GM23338 (cell line): ENCODE measurements around the gene CPNE2. TPM values are rescaled to one million over a fixed set of nuclear protein-coding genes. Genes with fewer than 3 reads are reported as not detected.

Experiments used
- ATAC-seq: fragments of 200-7000 bp; cut with Tn5 transposase; 3 replicates; pipeline ENCODE4 v1.9.1; 2020
- DNase-seq: peaks from one replicate; pipeline ENCODE4 v3.0.0-alpha.2; 2015; ENCODE audit warnings: low spot score
- H2AFZ ChIP-seq: fragments of 200-600 bp; sonication (generic); 2 replicates; pipeline ENCODE4 v1.8.0; 2016; ENCODE audit warnings: antibody characterized with exemption, mild to moderate bottlenecking, moderate library complexity
- H3F3A ChIP-seq: fragments of 200-600 bp; sonication (generic); replicated peaks from 2 replicates; pipeline ENCODE4 v1.8.0; 2017; ENCODE audit warnings: antibody characterized with exemption, mixed run types, low read depth
- H3K27ac ChIP-seq: fragments of 200-600 bp; sonication (generic); 2 replicates; pipeline ENCODE4 v1.6.1; 2016; ENCODE audit warnings: low read depth
- H3K27me3 ChIP-seq: fragments of 200-600 bp; sonication (generic); 2 replicates; pipeline ENCODE4 v1.8.0; 2016; ENCODE audit warnings: mild to moderate bottlenecking, mixed run types, moderate library complexity; ENCODE audit not compliant: insufficient read depth
- H3K36me3 ChIP-seq: fragments of 200-600 bp; sonication (generic); 2 replicates; pipeline ENCODE4 v1.8.0; 2016; ENCODE audit warnings: mild to moderate bottlenecking; ENCODE audit not compliant: insufficient read depth
- H3K4me1 ChIP-seq: fragments of 200-600 bp; sonication (generic); 2 replicates; pipeline ENCODE4 v1.8.0; 2016; ENCODE audit warnings: mild to moderate bottlenecking, moderate library complexity; ENCODE audit not compliant: insufficient read depth
- H3K4me2 ChIP-seq: fragments of 200-600 bp; sonication (generic); 2 replicates; pipeline ENCODE4 v1.7.1; 2017; ENCODE audit warnings: mixed run types
- H3K4me3 ChIP-seq: fragments of 200-600 bp; sonication (generic); 2 replicates; pipeline ENCODE4 v1.6.1; 2016; ENCODE audit warnings: mixed run types
- H3K79me2 ChIP-seq: fragments of 200-600 bp; sonication (generic); replicated peaks from 2 replicates; pipeline ENCODE4 v1.8.0; 2017; ENCODE audit warnings: mild to moderate bottlenecking; ENCODE audit not compliant: insufficient read depth
- H3K9me2 ChIP-seq: fragments of 200-600 bp; sonication (generic); 2 replicates; pipeline ENCODE4 v1.8.0; 2017; ENCODE audit not compliant: insufficient read depth
- H4K20me1 ChIP-seq: fragments of 200-600 bp; sonication (generic); replicated peaks from 2 replicates; pipeline ENCODE4 v1.8.0; 2017; ENCODE audit warnings: mild to moderate bottlenecking; ENCODE audit not compliant: insufficient read depth
- H3K27ac Mint-ChIP-seq: 2 replicates; pipeline ENCODE4 v1.8.0; 2020; ENCODE audit warnings: inconsistent platforms, mild to moderate bottlenecking, moderate library complexity, mixed read lengths
- H3K27me3 Mint-ChIP-seq: 3 replicates; pipeline ENCODE4 v1.8.0; 2022; ENCODE audit warnings: low read depth, mild to moderate bottlenecking, moderate library complexity, mixed read lengths, inconsistent platforms; ENCODE audit not compliant: insufficient read depth, poor library complexity
- H3K36me3 Mint-ChIP-seq: 3 replicates; pipeline ENCODE4 v1.8.0; 2021; ENCODE audit warnings: low read depth, mild to moderate bottlenecking, inconsistent platforms, moderate library complexity, mixed read lengths
- H3K4me1 Mint-ChIP-seq: 3 replicates; pipeline ENCODE4 v1.8.0; 2020; ENCODE audit warnings: mild to moderate bottlenecking, inconsistent platforms, mixed read lengths
- H3K4me3 Mint-ChIP-seq: 3 replicates; pipeline ENCODE4 v1.8.0; 2021; ENCODE audit warnings: moderate library complexity, mild to moderate bottlenecking, inconsistent platforms, mixed read lengths
- H3K9me3 Mint-ChIP-seq: 3 replicates; pipeline ENCODE4 v1.8.0; 2020; ENCODE audit warnings: moderate library complexity, mild to moderate bottlenecking, inconsistent platforms, mixed read lengths
- CREB1 ChIP-seq: fragments of 250-450 bp; sonication (Bioruptor Pico); IDR thresholded peaks from 2 replicates; pipeline ENCODE4 v1.5.0; 2020; ENCODE audit warnings: low read depth, mild to moderate bottlenecking, moderate library complexity
- CTCF ChIP-seq, 2 experiments: fragments of 200-600 bp in 1 of 2; sonication (generic) in 1 of 2; conservative IDR thresholded peaks; 2 replicates each; pipeline versions ENCODE4 v1.5.1 to v1.6.1; 2016 to 2017; ENCODE audit warnings: antibody characterized with exemption in 2 of 2, low read depth in 2 of 2, mild to moderate bottlenecking in 2 of 2, moderate library complexity in 1 of 2
- ETS1 ChIP-seq: IDR thresholded peaks from 2 replicates; pipeline ENCODE4 v1.6.1; 2016; ENCODE audit warnings: antibody characterized with exemption
- EZH2 ChIP-seq: fragments of 200-600 bp; sonication (generic); IDR thresholded peaks from one replicate; pipeline ENCODE4 v1.8.0; 2017; ENCODE audit warnings: antibody characterized with exemption, mild to moderate bottlenecking, low read depth; ENCODE audit not compliant: unreplicated experiment
- EZH2phosphoT487 ChIP-seq: fragments of 200-600 bp; sonication (generic); IDR thresholded peaks from one replicate; pipeline ENCODE4 v1.8.1; 2018; ENCODE audit warnings: antibody characterized with exemption; ENCODE audit not compliant: unreplicated experiment
- JUNB ChIP-seq: IDR thresholded peaks from one replicate; pipeline ENCODE4 v1.6.1; 2016; ENCODE audit warnings: antibody characterized with exemption; ENCODE audit not compliant: unreplicated experiment
- NANOG ChIP-seq: IDR thresholded peaks from 2 replicates; pipeline ENCODE4 v1.6.1; 2016; ENCODE audit warnings: antibody characterized with exemption, borderline replicate concordance
- POLR2AphosphoS5 ChIP-seq: IDR thresholded peaks from 2 replicates; pipeline ENCODE4 v1.6.1; 2016; ENCODE audit warnings: antibody characterized with exemption, low read depth
- REST ChIP-seq: IDR thresholded peaks from one replicate; pipeline ENCODE4 v1.6.1; 2018; ENCODE audit warnings: antibody characterized with exemption; ENCODE audit not compliant: unreplicated experiment
- STAT1 ChIP-seq: IDR thresholded peaks from one replicate; pipeline ENCODE4 v1.6.1; 2016; ENCODE audit warnings: antibody characterized with exemption; ENCODE audit not compliant: unreplicated experiment
- ZNF114 ChIP-seq: fragments of 250-450 bp; sonication (Bioruptor Pico); IDR thresholded peaks from 2 replicates; pipeline ENCODE4 v1.5.0; 2020; ENCODE audit warnings: mild to moderate bottlenecking, moderate library complexity
- ZNF331 ChIP-seq: fragments of 250-450 bp; sonication (Bioruptor Pico); IDR thresholded peaks from 2 replicates; pipeline ENCODE4 v1.5.0; 2020; ENCODE audit warnings: low read depth, mild to moderate bottlenecking, moderate library complexity
- ZNF462 ChIP-seq: fragments of 250-450 bp; sonication (Bioruptor Pico); IDR thresholded peaks from 2 replicates; pipeline ENCODE4 v1.5.0; 2020; ENCODE audit warnings: mild to moderate bottlenecking, moderate library complexity
- polyA plus RNA-seq: library from polyadenylated mRNA; unstranded; fragments of >200 nt; fragmentation: Nextera tagmentation; extraction: Ambion mirVana; gene quantifications from 2 replicates; pipeline ENCODE4 v1.2.1, GENCODE V29; 2016
- total RNA-seq: library from RNA; depleted of rRNA; stranded (reverse); fragments of >200 nt; shearing (Covaris generic); gene quantifications from 2 replicates; pipeline ENCODE4 v1.2.3, GENCODE V29; 2014

The CPNE2 gene
- total and polyA plus RNA-seq, 2 experiments from 2014 or later, result 7.1 to 11.3 TPM

- Mint-ChIP-seq H3K9me3 (no peaks in the 10 kb centered on the region), H3K27me3 (peaks cover 13% of the 10 kb centered on the region), H3K4me3 (no peak overlapping the region), H3K27ac (no peak overlapping the region), H3K36me3 (no peaks in the 10 kb centered on the region), H3K4me1 (peaks cover 22% of the 10 kb centered on the region)
- H2AFZ ChIP-seq, result no peak overlapping the region
- peaks cover 11% of the 10 kb centered on the region for H3K4me1 ChIP-seq
- DNase-seq, result no peak
- H3K4me3 ChIP-seq, result no peak overlapping the region
- no peaks in the 10 kb centered on the region for H3K9me2 ChIP-seq
- ATAC-seq, result no peak
- no peaks in the 10 kb centered on the region for H3F3A ChIP-seq
- H3K36me3 ChIP-seq, result no peaks in the 10 kb centered on the region
- no peaks in the 10 kb centered on the region for H3K79me2 ChIP-seq
- no peak for TF ChIP-seq STAT1
- TF ChIP-seq NANOG, result no peak
- TF ChIP-seq POLR2AphosphoS5, result no peak
- no peak for TF ChIP-seq ETS1
- no peak for TF ChIP-seq ZNF462 (CRISPR knock-in tag)
- TF ChIP-seq CREB1 (CRISPR knock-in tag), result no peak
- TF ChIP-seq ZNF331 (CRISPR knock-in tag), result no peak
- no peak for TF ChIP-seq JUNB
- TF ChIP-seq REST, result no peak
- no peak for TF ChIP-seq ZNF114
- no peak for TF ChIP-seq EZH2
- no peak for TF ChIP-seq CTCF (conservative IDR thresholded peaks at IDR 0.05; ENCODE audit: low read depth in 2 of 2)
- TF ChIP-seq EZH2phosphoT487, result no peak
- no peaks in the 10 kb centered on the region for H3K27me3 ChIP-seq
- H4K20me1 ChIP-seq, result no peaks in the 10 kb centered on the region
- no peak overlapping the region for H3K4me2 ChIP-seq
- H3K27ac ChIP-seq, result no peak overlapping the region
Measured at GRCh38 chr16:57107321-57107922, 15.0 kb downstream of the CPNE2 start.
